GM20431 (cell line): ENCODE results near the gene TAC3.

Experiments
- in situ Hi-C: fragments of 300-500 bp; cut with MseI, MboI; formaldehyde crosslinking; loops from one replicate; pipeline ENCODE4 v1.15.0; 2020; ENCODE audit warnings: low sequenced_read_pairs; ENCODE audit not compliant: unreplicated experiment

The TAC3 gene

GRCh38 chr12:57008178-57008577 is 8.2 kb downstream of the TAC3 start:
- in situ Hi-C loops, result loop anchor here (10.0 kb wide), 1 partner anchor 243 kb away; the partner anchor contains the start of gene HSD17B6

- in situ Hi-C loops, result loop anchor here (10.0 kb wide), 1 partner anchor 242 kb away; the partner anchor contains the start of gene HSD17B6
These were observed 9.4 kb downstream of the TAC3 start for GRCh38 chr12:57006809-57007475.

DNA sequence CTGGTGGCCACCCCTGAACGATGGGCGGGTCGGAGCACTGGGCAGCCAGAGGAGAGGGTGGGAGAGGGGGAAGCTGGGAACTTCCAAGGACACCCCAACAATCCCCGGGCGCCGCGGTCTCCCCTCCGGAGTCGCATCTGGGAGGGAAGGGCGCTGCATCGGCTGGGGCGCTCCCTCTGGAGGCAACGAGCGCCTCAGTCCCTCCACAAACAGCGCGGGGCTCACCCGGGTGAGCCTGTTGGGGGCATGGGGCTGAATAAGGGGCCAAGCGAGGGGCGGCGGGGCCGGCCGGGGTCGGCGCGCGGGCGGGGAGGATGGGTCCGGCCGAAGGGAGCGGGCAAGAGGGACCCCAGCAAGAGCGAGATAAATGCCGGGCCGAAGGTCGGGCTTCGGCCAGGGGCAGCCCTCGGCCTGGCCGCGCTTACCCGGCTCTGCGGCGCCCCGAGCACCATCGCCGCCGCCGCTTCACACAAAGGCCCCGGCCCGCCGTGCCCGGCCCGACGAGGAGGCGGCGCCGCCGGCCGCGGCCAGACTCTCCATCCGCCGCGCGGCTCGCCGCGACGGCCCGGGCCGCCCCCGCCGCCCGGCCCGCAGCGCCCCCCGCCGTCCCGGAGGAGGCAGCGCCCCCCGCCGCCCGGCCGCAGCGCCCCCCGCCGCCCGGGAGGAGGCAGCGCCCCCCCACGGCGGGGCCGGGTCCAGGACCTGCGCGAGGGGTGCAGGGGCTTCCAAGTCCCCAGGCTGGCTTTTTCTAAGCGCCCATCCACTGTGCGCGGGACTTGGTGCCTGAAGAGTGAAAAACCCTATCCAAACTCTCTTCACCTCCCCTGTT is 10.1 kb downstream of the TAC3 start, which contains the start of gene ZBTB39:
Gene ZBTB39, minus strand, starts transcription at position 567 of the 829 bp plus-strand sequence. CDS start 1,629 bp downstream, outside the sequence.
- in situ Hi-C loops, result loop anchor here (10.0 kb wide), 1 partner anchor 241 kb away; the partner anchor contains the start of gene HSD17B6

- in situ Hi-C loops, result loop anchor here (10.0 kb wide), 1 partner anchor 240 kb away; the partner anchor contains the start of gene HSD17B6
These were observed 11.7 kb downstream of the TAC3 start for GRCh38 chr12:57004651-57005050.

- in situ Hi-C loops, result loop anchor here (10.0 kb wide), 1 partner anchor 239 kb away; the partner anchor contains the start of gene HSD17B6
These were observed 12.9 kb downstream of the TAC3 start for GRCh38 chr12:57003395-57003794.

- in situ Hi-C loops, result loop anchor here (10.0 kb wide), 1 partner anchor 237 kb away; the partner anchor contains the start of gene HSD17B6
These were observed 14.9 kb downstream of the TAC3 start for GRCh38 chr12:57001448-57001906.

GRCh38 chr12:57000393-57000792 is 15.9 kb downstream of the TAC3 start:
- in situ Hi-C loops, result loop anchor here (10.0 kb wide), 1 partner anchor 236 kb away; the partner anchor contains the start of gene HSD17B6

DNA sequence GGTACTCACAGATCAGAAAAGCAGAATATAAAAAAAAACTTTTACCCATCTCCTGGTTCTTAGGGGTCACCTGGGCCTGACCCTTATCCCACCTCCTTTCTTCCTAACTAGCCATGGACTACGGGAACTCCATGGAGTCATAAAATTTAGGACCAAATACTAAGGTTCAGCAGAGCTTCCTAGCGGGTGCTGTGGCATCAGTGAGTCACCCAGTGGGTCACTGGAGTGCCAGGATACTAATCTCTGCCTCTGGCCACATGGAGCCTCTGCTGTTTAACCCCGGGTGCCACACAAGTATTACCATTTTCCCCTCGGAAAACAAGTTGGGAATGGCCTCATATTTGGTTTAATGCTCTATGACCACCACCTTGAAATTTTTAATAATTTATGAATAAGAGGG is 16.9 kb downstream of the TAC3 start:
- in situ Hi-C loops, result no loop called here

DNA sequence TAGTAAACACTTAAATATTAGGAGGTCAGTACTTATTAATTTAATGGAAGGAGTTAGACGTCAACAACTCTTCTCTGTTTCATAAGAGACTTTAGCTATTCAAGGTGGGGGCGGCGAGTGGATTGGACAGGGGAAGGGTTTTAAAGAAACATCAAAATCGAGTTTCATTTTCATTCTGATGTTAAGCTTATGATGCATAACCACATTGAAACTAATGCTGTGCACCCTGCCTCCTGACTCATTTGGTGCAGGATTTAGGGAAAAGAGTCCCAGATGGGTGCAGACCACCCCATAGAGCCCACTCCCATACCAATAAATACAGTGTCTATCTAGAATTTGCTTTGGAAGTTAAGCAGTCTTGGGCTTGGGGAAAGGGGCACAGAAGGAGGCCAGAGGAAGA is 17.3 kb downstream of the TAC3 start:
- in situ Hi-C loops, result no loop called here

GRCh38 chr12:56998316-56998715 is 18.0 kb downstream of the TAC3 start:
- in situ Hi-C loops, result no loop called here

DNA sequence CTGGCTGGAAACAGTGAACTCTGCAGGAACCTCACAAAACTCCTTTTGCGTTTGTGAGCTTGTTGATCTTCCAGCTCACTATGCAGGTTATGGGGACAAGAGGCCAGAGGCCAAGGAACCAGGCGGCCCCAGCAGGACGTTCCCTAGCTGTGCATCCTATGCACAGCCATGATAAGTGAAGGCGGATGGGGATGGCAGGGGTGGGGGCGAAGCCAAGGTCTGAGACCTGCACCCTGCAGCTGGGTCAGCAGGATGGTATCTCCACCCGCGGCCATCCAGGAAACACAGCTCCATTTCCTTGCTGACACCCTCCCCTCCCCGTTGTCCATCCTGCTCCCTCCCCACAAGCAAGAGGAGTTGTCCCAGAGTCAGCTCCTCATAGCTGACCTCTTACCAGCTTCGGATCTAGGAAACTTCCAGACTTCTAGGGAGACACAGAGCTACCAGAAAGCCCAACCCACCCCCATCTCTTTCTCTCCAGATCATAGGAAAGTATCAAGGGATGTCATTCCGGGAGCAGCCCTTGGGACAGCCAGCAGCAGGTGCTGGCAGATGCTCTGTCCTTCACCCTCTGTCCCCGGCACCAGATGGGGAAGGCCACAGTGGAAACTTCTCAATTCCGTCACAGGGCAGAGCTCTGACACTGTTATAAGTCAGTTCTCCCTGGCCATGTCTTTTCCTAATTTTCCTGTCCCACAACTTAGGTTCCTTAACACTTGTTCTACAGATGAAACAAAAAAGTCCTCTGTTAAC is 19.4 kb downstream of the TAC3 start:
- in situ Hi-C loops, result no loop called here

DNA sequence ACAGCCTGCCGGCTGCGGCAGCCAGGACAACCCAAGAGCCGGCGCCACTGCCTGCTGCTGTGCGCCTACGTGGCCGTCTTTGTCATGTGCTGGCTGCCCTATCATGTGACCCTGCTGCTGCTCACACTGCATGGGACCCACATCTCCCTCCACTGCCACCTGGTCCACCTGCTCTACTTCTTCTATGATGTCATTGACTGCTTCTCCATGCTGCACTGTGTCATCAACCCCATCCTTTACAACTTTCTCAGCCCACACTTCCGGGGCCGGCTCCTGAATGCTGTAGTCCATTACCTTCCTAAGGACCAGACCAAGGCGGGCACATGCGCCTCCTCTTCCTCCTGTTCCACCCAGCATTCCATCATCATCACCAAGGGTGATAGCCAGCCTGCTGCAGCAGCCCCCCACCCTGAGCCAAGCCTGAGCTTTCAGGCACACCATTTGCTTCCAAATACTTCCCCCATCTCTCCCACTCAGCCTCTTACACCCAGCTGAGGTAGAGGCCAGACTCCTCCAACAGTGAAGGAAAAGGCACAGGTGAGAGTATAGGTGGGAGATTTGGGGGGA is 20.3 kb downstream of the TAC3 start:
- in situ Hi-C loops, result no loop called here

DNA sequence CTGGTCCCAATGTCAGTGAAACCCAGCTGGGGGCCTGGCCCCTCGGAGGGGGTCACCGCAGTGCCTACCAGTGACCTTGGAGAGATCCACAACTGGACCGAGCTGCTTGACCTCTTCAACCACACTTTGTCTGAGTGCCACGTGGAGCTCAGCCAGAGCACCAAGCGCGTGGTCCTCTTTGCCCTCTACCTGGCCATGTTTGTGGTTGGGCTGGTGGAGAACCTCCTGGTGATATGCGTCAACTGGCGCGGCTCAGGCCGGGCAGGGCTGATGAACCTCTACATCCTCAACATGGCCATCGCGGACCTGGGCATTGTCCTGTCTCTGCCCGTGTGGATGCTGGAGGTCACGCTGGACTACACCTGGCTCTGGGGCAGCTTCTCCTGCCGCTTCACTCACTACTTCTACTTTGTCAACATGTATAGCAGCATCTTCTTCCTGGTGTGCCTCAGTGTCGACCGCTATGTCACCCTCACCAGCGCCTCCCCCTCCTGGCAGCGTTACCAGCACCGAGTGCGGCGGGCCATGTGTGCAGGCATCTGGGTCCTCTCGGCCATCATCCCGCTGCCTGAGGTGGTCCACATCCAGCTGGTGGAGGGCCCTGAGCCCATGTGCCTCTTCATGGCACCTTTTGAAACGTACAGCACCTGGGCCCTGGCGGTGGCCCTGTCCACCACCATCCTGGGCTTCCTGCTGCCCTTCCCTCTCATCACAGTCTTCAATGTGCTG is 21.0 kb downstream of the TAC3 start:
- in situ Hi-C loops, result no loop called here

DNA sequence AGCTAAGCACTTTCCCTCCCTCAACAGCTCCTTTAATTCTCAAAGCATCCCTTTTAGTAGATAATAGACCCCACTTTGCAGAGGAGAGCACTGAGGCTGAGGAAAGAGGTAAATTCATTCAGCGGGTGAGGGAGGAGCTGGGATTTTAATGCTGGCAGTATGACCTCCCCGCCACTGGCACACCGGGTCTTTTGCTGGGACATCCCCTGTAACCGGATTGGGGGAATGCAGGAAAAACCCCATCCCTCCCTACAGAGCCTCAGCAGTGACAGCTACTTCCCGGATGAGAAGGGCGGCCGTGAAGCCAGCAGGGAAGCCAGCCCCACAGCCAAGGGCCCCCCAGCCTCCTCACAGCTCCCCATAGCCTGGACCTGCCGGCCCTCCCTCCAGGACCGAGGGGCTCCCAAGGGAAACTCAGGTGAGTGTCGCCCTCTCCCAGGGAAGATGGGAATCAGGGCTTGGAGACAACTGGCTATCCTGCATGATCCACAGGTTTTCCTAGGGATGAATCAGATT is 22.0 kb downstream of the TAC3 start:
- in situ Hi-C loops, result no loop called here

DNA sequence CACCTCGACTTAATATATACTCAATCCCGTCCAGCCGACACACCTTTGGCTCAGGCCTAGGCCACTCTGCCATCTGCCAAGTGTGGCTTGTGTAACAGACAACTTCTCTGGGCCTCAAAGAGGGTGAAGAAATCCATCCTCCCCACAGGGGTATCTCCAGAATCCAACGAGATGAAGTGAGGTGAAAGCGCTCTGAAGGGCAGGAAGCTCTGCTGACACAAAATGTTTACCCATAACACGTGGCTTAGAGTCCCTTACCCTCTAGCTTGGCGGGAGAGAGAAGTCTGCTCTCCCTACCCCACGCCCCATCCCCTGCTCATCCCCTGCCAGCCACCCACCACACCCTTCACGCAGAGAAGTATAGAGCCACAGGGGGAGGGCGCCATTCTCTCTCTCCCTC is 23.0 kb downstream of the TAC3 start:
- in situ Hi-C loops, result no loop called here

- in situ Hi-C loops, result no loop called here
These were observed 24.7 kb downstream of the TAC3 start for GRCh38 chr12:56991319-56992246.

- in situ Hi-C loops, result no loop called here
These were observed 25.5 kb downstream of the TAC3 start for GRCh38 chr12:56990648-56991318.
